22Rv1 (cell line): ENCODE measurements around the gene FBN1.

Source experiments
- H3K27ac ChIP-seq: fragments of 450-650 bp; 2 replicates; pipeline ENCODE4 v1.5.1; 2017
- ZFX ChIP-seq: fragments of 450-650 bp; IDR thresholded peaks from 2 replicates; pipeline ENCODE4 v1.6.1; 2017; ENCODE audit warnings: antibody characterized with exemption, borderline replicate concordance
- TF ChIP-seq, protein P1 (sequence below): fragments of 450-650 bp; IDR thresholded peaks from 2 replicates; pipeline ENCODE4 v1.5.1; 2017; ENCODE audit warnings: mild to moderate bottlenecking

The FBN1 gene

DNA sequence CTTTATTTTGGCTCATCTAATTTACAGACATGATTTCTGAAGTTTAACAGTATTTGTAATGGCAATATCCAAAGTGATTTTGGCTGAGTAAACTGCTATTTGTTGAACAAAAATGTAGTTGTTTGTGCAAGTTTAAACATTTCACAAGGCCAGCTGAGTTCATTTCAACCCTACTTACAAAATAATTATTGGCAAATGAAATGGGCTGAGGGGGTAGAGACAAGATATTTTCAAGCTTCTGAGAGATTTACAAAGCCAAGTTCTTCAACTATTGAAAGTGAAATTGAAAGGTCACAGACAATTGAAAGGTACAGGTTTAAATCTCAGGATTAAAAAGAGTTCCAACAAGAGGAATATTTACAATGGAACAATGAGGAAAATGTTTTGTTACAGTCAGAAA lies 237.2 kb downstream of the FBN1 start:
- no peak overlapping the region for H3K27ac ChIP-seq
- TF ChIP-seq, protein P1, sequence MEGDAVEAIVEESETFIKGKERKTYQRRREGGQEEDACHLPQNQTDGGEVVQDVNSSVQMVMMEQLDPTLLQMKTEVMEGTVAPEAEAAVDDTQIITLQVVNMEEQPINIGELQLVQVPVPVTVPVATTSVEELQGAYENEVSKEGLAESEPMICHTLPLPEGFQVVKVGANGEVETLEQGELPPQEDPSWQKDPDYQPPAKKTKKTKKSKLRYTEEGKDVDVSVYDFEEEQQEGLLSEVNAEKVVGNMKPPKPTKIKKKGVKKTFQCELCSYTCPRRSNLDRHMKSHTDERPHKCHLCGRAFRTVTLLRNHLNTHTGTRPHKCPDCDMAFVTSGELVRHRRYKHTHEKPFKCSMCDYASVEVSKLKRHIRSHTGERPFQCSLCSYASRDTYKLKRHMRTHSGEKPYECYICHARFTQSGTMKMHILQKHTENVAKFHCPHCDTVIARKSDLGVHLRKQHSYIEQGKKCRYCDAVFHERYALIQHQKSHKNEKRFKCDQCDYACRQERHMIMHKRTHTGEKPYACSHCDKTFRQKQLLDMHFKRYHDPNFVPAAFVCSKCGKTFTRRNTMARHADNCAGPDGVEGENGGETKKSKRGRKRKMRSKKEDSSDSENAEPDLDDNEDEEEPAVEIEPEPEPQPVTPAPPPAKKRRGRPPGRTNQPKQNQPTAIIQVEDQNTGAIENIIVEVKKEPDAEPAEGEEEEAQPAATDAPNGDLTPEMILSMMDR = no peak
- TF ChIP-seq ZFX = no peak

DNA sequence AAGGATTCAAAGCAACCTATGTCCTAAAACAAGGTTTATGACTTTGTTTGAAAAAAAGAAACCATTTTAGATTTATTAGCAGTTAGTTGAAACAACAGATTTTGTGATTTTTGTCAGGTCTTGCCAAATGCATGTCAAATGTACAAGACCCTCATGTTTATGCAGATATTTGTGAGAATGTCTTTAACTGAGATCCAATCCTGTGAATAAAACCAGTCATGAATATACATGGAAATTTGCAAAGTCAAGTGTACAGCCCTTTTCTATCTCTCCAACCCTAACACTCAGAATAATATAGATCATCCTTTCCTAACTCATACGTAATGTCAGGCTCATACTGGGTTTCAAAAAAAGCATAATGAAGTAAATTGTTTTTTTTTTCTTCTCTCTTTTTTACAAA lies 237.9 kb downstream of the FBN1 start:
- H3K27ac ChIP-seq = no peak overlapping the region
- TF ChIP-seq ZFX = no peak
- TF ChIP-seq, protein P1 = no peak

DNA sequence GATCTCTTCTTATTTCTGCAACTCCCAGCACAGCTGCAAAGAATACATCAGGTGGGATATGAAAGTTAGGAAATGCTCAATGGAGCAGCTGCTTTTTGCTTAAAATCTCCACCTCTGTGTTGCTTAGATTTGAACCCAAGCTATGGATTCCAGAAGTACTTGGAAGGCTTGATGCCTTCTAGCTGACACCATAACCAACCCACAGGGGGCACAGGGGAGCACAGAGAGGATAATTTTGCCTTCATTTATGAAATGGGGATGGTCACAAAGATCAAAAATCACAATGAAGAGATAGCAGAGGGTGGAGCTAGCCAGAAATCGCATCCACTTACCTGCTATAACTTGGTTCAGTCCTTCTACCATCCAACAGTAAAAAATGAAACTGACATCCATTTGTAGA lies 238.6 kb downstream of the FBN1 start:
- H3K27ac ChIP-seq = no peak overlapping the region
- TF ChIP-seq, protein P1 = peak; percentile 34; the same call in 1 of the 2 replicates
- TF ChIP-seq ZFX = no peak

DNA sequence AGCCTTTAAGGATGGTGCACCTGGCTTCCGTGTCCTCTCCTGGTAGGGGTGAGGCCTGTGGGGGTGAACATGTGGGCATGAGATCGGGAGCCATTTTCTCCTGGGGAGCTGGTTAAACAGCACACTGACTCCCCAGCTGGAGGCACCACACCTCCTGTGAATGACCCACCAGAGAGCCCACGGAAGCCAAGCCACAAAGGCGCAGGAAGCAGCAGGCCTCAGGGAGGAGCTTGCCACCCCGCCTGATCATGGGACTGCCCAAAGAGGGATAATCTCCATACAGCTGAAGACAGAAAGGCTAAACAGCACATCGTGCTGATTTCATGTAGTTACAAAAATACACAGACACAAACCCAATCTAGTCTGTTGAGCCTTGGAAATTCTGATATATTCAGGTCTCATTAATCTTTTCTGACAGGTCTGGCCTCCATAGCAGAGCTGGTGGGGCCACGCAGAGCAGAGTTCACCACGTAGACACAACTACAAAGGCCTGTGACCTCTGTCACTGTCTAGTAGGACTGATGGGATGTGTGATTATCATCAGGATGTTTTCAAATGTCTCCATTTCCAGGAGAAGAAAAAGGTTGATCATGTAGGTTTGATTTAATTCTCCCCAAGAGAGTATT lies 239.1 kb downstream of the FBN1 start:
- no peak for TF ChIP-seq ZFX
- TF ChIP-seq, protein P1 = no peak
- H3K27ac ChIP-seq = no peak overlapping the region

DNA sequence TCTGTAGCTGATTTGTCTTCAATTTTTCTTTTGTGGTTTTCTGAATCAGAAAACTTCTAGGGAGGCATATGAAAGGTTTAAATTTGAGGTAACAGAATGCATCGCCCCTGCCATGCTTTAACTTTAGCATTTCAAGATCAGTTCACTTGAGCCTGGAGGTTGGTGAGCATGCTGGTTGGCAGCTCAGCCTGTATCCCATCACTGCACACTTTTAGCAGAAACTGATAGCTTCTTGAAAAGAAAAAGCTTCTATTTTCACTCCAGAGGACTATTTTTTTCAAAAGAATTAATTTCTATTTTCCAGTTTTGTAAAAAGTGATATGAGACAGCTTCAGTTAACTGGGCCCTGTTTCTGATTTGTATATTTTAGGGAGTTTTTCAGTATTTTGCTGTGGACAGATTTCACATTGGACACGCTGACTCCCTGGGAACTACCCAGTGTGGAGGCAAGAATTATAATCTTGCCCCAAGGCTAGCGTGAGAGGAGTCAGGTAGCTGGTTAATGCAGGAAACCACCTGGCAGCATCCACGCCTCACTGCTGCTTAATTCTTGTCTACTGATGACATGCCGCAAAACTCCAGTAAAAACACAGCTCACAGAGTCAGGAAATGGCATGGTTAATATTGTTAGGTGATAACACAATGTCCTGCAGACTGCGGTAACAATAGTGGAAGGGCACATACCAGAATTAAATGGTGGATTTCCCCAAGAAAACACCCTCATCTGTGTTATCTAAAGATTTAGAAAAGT lies 242.9 kb downstream of the FBN1 start:
- TF ChIP-seq, protein P1 = no peak
- no peak for TF ChIP-seq ZFX
- H3K27ac ChIP-seq = no peak overlapping the region

DNA sequence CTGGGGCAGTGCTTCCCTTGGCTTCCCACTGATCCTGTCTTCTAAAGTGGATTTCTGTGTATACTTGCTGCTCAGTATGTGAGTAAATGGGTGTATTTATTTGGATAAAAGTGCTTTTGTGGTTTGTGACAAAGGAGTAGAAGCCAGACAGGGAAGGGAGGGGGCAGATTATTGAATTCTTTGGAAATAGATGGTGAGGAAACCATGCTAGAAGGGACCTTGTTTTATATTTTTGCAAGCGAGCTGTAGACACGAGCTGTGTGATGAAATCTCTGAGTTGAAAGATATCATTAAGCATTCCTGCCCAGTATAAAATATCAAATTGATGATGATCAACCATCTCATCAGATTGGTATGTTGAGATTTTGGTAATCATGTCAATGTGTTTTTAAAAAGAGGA lies 245.4 kb downstream of the FBN1 start:
- H3K27ac ChIP-seq = no peak overlapping the region
- no peak for TF ChIP-seq ZFX
- TF ChIP-seq, protein P1 = no peak

DNA sequence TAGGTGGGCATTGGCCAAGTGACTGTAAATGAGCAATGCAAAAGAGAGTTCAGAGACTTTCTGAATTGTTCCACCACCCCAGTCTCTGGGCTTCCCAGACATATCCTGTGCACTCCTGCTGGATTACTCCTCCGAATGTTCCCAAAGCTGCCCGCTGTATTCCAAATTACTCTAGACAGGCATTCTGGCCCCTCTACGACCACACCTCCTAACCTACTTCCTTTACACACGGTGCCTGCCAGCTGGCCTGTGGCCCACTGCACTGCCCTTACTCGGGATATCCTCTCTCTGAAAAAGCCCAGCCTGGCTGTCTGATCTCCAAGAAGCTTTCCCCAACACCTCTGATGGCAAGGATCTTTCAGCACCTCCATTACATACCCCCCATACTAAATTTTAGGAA lies 247.7 kb downstream of the FBN1 start:
- H3K27ac ChIP-seq = no peak overlapping the region

More for the DNA sequence above, 247.7 kb downstream of the FBN1 start:
- TF ChIP-seq ZFX = no peak
- TF ChIP-seq, protein P1 = no peak
